HG02763 (cell line): ENCODE results near the gene DPP3.
"Not testable (repeated sequence)": the region's sequence is repeated elsewhere in the genome, so short reads cannot be mapped to it uniquely, and the experiment has no call there.

Experiments used
- ATAC-seq: cut with Tn5 transposase; IDR thresholded peaks from one replicate; pipeline ENCODE4 v1.9.1; 2021; ENCODE audit warnings: mild to moderate bottlenecking, moderate library complexity; ENCODE audit not compliant: unreplicated experiment

Gene DPP3

DNA sequence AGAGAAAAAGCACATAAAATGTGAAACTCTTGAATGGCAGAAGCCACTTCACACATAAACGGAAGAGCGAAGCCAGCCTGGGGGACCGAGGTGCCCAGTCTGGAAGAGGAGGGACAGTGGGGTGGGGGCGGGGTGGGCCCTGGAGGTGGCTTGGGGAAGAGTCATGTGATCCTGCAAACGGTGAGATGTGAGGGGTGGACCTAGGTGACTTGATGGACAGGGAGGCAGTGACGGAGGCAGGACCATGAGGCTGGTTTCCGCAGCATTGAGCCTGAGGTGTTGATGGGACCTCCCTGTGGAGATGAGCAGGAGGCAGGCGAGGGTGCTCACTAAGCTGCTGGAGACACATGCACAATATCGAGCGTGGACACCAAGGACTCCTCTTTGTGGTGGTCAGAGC is 48.8 kb downstream of the DPP3 start:
- no peak for ATAC-seq

DNA sequence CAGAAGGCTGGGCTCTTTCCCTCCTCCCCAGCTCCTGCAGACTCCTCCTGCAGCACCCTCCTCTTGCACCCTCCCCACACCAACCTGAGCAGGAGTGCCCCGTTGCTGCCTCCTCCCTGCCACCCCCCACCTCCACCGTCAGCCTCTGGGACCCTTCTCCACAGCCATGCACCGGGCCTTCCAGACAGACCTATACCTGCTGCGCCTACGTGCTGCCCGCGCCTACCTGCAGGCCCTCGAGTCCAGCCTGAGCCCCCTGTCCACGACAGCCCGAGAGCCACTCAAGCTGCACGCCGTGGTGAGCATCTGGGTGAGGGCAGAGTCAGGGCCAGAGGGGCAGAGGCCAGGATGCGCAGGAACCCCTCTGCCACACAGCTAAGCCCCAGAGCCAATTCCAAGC is 49.4 kb downstream of the DPP3 start:
- ATAC-seq, result no peak

DNA sequence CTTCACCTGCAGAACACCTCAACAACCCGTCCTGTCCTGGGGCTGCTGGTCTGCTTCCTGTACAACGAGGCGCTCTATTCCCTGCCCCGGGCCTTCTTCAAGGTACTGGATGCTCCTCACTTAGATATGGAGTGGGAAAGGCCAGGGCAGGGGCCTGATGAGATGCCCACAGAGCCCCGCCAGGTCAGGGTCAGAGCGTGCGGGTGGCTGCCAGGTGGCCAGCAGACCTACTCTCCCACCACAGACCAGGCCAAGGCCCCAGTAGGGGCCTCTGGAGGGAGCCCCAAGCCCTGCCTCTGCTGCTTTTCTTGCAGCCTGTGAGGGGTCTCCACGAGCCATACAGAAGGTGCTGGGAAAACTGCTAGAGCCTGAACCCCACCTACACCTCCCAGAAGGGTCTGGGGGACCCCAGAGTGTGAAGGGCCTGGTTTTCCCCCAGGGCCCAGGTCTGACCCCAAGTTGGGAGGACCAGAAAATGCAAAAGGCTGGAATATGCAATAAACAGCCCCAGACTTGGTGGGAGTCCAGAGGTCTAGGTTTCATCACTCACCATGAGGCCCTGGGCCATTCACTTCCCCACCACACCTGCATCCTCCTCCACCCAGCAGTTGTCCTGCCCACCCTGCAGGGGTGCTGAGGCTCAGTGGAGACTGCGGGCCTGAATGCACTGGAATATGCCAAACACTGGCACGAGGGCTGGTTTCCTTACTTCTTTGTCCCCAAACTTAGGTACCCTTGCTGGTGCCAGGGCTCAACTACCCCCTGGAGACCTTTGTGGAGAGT is 50.9 kb downstream of the DPP3 start:
- ATAC-seq, result no peak

DNA sequence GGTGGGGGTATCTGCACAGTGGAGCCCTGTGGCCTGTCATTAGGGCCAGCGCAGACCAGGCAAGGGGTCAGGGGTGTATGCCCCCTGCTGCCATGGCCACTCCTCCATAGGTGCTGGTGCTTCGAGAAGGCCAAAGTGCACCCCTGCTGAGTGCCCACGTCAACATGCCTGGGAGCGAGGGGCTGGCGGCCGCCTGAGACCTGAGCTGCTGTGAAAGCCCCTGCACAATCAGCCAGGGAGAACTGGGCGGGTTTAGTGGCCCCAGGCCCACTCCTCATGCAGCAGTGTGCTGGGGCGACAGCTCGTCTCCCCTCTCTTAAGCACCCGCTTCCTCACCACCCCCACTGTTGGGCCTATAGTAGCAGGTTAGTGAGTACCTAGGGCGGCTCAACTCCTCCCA is 51.6 kb downstream of the DPP3 start:
- ATAC-seq, result no peak

DNA sequence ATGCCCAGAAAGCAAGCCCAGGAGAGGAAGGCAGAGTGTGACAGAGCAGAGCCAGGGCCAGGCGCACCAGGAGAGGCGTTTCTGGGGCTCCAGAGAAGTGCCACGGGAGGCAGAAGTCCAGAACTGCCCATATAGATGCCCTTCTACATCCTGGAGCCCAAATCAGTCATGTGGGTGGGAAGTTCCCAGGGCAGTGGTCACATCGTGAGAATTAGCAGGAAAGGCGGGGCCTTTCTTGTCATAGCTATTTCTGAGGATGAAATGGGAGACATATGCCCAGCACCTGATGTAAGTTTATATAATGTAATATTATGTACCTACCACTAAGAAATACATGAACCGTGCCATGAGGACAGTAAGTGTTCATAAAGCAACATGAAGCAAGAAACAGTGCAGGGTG is 52.5 kb downstream of the DPP3 start:
- ATAC-seq, result no peak

DNA sequence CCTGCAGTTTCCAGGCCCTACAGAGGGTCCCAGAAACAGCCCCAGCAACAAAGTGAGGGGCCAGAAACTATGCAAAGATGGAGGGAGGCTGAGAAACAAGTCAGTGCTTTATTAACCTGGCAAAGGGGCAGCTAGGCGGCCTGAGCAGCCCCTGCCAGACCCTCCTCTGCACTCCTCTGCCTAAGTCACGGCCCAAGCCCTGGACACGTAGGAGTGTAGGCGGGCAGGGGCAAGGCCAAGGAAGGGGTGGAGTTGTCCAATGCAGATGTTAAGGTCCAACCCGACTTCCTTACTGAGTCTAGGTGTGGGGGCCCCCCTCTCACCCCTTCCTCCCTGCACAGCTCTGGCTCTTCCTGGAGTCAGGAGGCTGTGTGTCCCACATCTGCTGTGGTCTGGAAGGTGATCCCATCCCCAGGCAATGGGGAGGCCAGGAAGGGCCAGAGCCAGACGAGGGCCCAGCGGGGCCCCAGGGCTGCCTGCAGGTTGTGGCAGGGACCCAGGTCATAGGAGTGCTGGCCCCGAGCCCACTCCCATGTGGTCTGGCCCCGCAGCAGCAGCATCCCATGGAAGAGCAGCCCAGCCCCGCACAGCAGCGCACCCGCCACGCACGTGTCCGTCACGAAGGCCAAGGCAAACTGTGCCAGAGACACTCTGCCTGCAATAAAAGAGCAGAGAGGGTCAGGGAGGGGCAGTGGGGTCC is 59.1 kb downstream of the DPP3 start:
- ATAC-seq, result no peak

DNA sequence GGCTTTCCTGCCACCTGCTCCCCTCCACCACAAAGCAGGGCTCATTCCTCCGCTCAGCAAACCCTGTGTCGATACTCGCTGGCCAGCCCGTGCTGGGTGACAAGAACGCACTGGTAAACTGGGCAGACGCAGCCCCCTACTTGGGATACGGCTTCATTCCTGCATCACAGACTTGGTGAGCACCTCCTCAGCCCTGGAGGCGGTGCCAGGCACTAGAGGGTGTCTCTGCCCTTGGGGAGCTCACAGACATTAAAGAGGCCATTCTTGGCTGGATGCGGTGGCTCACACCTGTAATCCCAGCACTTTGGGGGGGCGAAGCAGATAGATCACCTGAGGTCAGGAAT is 59.6 kb downstream of the DPP3 start:
- ATAC-seq, result no peak

DNA sequence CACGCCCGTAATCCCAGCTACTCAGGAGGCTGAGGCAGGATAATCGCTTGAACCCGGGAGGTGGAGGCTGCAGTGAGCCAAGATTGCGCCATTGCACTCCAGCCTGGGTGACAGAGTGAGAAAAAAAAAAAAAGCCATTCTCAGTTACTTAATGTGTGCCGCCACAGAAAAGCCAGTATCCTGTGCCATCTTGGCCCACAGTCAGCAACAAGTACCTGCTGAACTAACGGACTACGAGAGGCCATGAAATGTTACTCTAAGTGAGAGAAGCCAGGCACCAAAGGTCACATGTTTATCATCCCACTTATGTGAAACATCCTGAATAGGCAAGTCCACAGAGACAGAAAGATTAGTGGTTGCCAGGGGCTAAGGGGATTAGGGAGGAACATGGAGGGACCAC is 60.4 kb downstream of the DPP3 start:
- not testable (repeated sequence) for ATAC-seq

DNA sequence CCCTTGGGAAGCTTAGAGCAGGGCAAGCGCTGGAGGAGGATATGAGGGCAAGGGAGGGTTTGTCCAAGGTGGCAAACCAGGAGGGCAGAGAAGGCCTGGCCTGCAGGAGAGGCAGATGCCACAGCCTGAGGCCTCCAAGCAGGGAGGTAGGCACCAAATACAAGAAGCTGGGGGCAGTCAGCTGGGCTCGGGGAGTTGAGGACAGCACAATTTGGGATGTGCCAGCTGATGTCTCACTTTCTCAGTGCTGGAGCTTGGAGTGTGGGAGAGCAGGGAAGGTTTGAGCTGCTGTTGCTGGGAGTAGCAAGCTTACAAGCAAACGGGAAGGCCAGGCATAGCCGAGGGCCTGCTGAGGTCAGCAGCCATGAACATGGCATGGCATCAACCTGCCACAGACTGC is 61.7 kb downstream of the DPP3 start:
- ATAC-seq, result no peak

DNA sequence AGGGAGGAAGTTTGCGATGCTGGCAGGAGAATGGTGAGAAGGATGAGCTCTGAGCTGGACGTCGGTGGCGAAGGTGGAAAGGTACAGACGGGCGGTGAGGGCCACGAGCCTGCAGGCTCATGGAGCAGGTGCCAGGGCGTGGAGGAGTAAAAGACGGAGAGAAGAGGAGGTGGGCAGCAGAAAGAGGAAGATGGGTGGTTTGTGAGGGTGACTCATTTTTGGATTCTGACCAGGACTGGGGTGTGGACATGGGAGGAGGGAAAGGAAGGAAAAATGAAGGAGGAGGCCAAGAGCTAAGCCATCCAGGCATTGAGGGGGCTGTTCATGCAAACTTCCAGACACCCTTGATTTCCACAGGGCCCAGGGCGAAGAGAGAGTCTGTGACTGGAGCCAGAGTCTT is 62.1 kb downstream of the DPP3 start:
- ATAC-seq, result no peak

DNA sequence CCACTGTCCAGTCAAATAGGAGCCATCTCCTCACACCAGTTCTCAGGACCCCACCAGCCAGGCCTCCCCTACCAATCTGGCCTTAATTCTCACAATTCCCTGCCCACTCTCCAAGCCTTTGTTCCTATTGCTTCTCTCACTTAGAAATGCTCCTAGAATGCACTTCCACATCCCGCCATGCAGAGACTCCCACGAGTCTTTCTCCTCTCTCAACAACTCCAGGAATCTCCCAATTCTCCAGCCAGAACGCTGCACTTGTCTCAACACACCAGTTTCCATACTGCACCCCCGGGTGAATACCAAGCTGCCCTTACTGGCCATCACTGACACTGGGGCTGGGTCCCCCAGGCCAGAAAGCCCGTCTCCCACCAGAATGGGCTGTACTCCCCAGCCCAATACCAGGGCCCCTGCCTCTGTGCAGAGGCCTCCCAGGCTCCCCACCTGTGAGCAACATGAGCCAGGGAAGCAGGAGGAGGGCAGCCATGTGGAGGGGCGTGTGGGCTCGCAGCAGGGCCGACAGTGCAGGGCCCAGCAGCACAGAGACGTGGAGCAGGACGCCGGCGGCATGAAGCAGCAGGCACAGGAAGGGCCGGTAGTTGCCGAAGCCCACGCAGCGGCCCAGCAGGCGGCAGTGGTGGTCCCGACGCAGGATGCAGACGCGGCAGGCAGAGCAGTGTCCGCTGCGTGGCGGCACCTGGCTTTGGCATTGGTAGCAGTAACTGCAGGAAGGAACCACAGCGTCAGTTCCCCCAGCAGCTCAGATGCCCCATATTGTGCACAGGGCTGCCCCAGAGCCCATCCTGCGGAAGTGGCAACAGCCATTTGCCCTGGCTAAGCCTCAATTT is 63.3 kb downstream of the DPP3 start:
- no peak for ATAC-seq

DNA sequence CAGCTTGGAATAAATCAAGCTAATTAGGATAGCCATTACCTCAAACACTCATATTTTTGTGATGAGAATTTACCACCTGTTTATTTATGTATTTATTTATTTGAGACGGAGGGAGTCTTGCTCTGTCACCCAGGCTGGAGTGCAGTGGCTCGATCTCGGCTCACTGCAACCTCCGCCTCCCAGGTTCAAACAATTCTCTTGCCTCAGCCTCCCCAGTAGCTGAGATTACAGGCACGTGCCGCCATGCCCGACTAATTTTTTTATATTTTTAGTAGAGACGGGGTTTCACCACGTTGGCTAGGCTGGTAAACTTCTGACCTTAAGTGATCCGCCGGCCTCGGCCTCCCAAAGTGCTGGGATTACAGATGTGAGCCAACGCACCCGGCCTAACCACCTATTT is 64.7 kb downstream of the DPP3 start:
- not testable (repeated sequence) for ATAC-seq

DNA sequence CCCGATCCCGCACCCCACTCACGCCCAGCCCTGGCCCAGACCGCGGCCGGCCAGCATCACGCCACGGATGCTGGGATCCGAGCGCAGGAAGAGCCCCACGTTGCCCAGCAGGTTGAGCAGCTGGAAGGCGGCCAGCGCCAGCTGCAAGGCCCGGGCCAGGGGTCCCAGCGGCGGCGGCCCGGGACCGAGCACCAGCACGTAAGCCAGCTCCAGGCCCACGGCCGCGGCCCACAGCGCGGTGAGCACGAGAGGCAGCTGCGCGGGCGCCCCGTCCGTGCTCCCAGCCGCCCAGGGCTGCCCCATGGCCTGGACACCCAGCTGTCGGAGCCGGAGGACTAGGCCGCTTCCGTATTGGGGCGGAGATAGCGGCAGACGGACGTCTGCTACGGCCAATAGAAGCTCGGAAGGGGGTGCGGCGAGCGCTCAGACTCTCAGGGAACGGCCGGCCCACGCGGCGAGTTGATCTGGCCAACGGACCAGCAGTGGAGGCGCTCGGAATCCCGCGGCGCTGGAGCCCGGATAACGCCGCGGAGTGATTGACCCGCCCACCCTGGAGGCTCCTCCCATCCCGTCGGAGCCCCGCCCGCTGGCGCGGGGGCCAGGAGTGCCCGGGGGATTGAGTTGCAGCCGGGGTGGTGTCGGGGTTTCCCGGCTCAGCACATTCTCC is 65.6 kb downstream of the DPP3 start, which contains the start of gene ZDHHC24:
TSS of gene ZDHHC24 (minus strand) at position 348 of the 667 bp plus-strand sequence. CDS start at position 303, 45 bp downstream.
- ATAC-seq, result peak; percentile 84

DNA sequence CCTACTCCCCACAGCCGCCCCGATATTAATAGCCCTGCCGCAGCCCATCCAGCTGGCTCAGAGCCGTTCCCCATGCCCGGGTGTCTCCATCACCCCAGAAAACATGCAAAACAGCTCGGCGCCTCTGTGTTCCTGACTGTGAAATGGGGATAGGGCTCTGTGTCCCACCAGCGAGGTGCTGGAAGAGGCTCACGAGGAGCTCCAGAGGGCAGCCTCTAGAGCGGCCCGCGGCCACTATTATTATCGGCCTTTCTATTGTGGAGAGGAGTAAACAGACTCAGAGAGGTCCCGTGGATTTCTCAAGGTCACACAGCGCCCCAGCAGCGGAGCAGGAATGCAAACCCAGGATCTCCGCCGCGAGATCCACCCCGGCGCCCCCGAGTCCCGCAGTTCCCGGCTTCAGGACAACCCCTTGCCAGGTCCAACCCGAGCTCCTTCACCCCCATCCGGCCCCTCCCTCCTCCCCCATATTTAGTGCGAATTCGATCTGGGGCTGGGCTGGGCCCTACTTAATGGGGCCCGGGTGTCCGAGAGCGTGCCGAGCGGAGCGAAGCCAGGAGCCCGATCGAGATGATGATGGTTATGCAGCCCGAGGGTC is 66.2 kb downstream of the DPP3 start, which contains the start of gene ACTN3:
TSS of gene ACTN3 (plus strand) at position 536 of the 598 bp plus-strand sequence. CDS start at position 571, 35 bp downstream.
- no peak for ATAC-seq

DNA sequence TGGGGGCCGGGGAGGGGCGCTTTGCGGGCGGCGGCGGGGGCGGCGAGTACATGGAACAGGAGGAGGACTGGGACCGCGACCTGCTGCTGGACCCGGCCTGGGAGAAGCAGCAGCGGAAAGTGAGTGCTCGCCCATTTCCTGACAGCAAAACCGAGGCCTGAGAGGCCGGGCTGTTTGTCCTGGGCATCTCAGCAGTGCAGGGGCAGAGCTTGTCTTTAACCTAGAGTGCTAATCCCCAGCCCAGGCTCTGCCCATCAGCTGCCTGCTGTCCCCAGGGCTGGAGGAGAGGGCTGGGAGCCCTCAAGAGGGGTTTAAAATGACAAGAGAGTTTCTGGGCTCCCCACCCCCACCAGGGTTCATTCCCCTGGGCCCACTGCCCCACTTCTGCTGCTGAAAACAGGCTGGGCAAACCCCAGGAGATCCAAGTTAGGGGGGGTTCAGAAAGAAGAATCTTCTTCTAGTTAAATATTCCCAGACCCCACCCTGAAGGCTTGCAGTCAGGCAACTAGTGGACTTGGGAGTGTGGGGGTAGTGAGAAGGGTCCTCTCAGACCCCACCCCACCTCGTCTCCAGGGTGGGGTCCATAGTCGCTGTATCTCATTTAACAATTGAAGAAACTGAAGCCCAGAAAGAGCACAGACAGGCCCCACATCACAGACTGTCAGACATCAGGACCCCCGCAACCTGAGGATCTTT is 66.9 kb downstream of the DPP3 start:
- no peak for ATAC-seq

DNA sequence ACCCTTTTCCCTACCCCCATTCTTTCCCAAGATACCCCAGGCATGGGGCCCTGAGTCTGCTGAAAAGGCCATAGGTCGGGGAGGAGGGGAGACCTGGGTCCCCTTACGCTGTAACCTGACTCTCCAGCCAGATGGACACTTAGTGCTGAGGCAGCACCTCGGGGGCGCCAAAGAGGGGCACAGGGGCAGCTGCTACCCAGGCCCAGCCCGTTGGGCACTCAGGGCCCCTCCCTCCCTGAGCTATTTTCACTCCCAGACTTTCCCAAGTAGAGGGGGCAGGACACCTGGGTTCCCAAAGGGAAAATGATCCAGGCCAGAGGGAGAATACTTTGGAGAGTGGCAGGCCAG is 67.4 kb downstream of the DPP3 start:
- ATAC-seq, result no peak

DNA sequence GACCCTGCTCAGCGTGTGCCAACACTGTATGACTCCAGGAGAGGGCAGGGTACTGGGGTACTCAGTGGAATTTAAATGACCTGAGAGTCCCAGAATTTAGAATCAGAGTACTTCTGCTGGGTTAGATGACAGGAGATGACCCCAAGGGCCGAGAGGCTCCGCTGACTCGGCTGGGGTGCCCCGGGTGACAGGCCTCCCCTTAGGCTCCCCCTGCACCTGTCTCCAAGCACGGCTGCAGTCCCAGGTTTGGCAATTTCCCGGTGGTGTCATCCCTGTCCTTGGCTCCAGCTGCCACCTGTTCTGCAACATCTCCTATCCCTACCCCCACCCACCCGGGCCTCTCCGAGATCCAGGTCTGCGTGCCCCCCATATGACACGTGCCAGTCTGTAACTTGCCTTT is 67.8 kb downstream of the DPP3 start:
- no peak for ATAC-seq

DNA sequence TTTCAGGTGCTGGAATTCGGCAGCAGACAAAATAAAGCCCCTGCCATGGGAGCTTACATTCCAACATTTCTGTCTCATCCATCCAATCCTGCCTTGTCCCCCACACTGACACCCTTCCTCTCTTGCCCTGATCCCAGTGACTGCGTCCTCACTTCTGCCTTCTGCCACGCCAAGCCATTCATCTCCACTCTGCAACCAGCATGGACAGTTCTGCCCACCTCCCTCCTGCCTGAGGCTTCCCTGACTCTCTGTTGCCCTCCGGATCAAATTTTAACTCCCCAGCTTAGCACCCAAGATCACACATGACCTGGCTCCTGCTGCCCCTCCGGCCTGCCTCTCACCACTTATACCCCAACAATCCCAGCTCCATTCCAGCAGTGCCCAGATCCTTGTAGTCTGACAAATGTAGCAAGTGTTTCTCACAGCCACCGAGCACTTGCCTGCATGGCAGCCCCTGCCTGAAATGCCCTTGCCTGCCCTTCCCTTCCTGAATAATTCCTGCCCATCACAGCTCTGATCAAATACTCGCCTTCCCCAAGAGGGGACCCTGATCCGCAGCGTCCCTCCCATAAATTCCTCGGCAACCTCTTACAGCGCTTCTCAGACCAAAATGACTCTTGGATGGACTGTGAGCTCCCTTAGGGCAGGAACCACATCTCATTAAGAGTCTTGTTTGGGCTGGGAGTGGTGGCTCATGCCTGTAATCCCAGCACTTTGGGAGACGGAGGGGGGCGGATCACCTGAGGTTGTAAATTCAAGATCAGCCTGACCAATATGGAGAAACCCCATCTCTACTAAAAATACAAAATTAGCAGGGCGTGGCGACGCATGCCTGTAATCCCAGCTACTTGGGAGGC is 68.8 kb downstream of the DPP3 start:
- ATAC-seq, result no peak

DNA sequence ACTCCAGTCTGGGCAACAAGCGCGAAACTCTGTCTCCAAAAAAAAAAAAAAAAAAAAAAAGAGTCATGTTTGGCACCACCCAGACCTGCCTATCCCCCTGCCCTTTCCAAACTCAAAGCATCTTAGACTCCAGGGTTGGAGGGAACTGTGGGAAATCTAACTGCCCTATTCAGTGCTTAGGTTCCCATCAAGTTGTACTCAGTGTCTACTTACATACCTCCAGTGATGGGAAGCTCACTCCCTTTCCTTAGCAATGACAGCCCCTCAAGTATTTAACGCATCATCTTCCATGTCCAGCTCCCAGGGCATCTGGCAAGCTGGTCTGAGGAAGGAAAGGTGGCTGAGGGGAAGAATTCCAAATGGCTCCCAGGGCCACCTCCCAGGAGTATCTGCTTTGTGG is 69.5 kb downstream of the DPP3 start:
- no peak for ATAC-seq
